ENCODE data around the gene CDC42BPA. TPM values are rescaled to one million over a fixed set of nuclear protein-coding genes. Genes with fewer than 3 reads are reported as not detected.

CDC42BPA gene
- total and polyA plus RNA-seq, 2 of the 13 experiments (the other 11 are each of a cell fraction or from before 2014, with no cell fraction given), result 6.5 to 16.0 TPM

GRCh38 chr1:226977643-226978431, 340.5 kb downstream of the CDC42BPA start:
- peaks cover 11% of the 10 kb centered on the region; the same call in 1 of the 2 replicates for H4K20me1 ChIP-seq (ENCODE audit: insufficient read depth, low read length)
- no peak overlapping the region for H3K27ac ChIP-seq (ENCODE audit: extremely low read length, insufficient read depth, low read length)
- H2AFZ ChIP-seq (ENCODE audit: low read length), result no peak overlapping the region
- H3K27me3 ChIP-seq (ENCODE audit: control insufficient read depth in 1 of 2, insufficient read depth in 2 of 2, low read length in 2 of 2), result no peaks in the 10 kb centered on the region; a peak in 1 of 5 replicates
- no peak for ATAC-seq
- intact Hi-C loops (cut with micrococcal nuclease; ENCODE audit: unreplicated experiment) (no loop called here), in situ Hi-C loops (cut with HindIII; ENCODE audit: extremely low pct_ligation_motif_present, low pct_unique_long_range_greater_than_20kb) (no loop called here)
- POLR2A ChIA-PET, result no interaction called here
- H3K4me3 ChIP-seq (replicated peaks in 1 of 3; ENCODE audit: insufficient read depth in 1 of 3, low read depth in 2 of 3, low read length in 3 of 3), result no peak overlapping the region
- no peak for TF ChIP-seq GTF3A (CRISPR knock-in tag; conservative IDR thresholded peaks at IDR 0.05)
- no peak for TF ChIP-seq TAF1 (CRISPR knock-in tag; IDR thresholded peaks at IDR 0.05)
- TF ChIP-seq, protein P1, sequence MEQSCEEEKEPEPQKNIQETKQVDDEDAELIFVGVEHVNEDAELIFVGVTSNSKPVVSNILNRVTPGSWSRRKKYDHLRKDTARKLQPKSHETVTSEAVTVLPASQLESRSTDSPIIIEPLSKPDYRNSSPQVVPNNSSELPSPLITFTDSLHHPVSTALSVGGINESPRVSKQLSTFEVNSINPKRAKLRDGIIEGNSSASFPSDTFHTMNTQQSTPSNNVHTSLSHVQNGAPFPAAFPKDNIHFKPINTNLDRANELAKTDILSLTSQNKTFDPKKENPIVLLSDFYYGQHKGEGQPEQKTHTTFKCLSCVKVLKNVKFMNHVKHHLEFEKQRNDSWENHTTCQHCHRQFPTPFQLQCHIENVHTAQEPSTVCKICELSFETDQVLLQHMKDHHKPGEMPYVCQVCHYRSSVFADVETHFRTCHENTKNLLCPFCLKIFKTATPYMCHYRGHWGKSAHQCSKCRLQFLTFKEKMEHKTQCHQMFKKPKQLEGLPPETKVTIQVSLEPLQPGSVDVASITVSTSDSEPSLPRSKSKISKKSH (CRISPR knock-in tag; IDR thresholded peaks at IDR 0.05; ENCODE audit: borderline replicate concordance), result no peak
- no peak for FAIRE-seq
- H3K36me3 ChIP-seq (replicated peaks in 1 of 2; ENCODE audit: control insufficient read depth in 1 of 2, insufficient read depth in 2 of 2, low read length in 2 of 2), result peaks cover 25 to 47% of the 10 kb centered on the region in 2 experiments; a peak in 4 of 5 replicates
- no peaks in the 10 kb centered on the region for H3K9me3 ChIP-seq (ENCODE audit: low read length)
- 94% methylated on average over 18 of the region's 20 CpGs for WGBS (ENCODE audit: low lambda C conversion rate)
- H3K79me2 ChIP-seq (ENCODE audit: insufficient read depth, low read length), result peaks cover 11% of the 10 kb centered on the region
- no peak overlapping the region for H3K4me2 ChIP-seq (ENCODE audit: low read depth, low read length)
- H3K9ac ChIP-seq (ENCODE audit: insufficient read depth, low read depth, low read length), result no peak overlapping the region
- no peak for DNase-seq (ENCODE audit: low spot score)
- CTCF ChIA-PET (ENCODE audit: low intra/inter-chr PET ratio, low total read pairs), result no interaction called here
- no TSS peak for BruUV-seq (replicated peaks)
- peaks cover 30% of the 10 kb centered on the region for H3K4me1 ChIP-seq (ENCODE audit: insufficient read depth, low read length)

GRCh38 chr1:226976978-226977642, 341.2 kb downstream of the CDC42BPA start:
- no peak for FAIRE-seq
- peaks cover 11% of the 10 kb centered on the region; the same call in 1 of the 2 replicates for H4K20me1 ChIP-seq (ENCODE audit: insufficient read depth, low read length)
- H3K9ac ChIP-seq (ENCODE audit: insufficient read depth, low read depth, low read length), result no peak overlapping the region
- no peak overlapping the region for H3K27ac ChIP-seq (ENCODE audit: extremely low read length, insufficient read depth, low read length)
- intact Hi-C loops (cut with micrococcal nuclease; ENCODE audit: unreplicated experiment), result no loop called here
- H3K4me2 ChIP-seq (ENCODE audit: low read depth, low read length), result no peak overlapping the region
- H3K9me3 ChIP-seq (ENCODE audit: low read length), result no peaks in the 10 kb centered on the region
- peaks cover 23 to 41% of the 10 kb centered on the region in 2 experiments for H3K36me3 ChIP-seq (replicated peaks in 1 of 2; ENCODE audit: control insufficient read depth in 1 of 2, insufficient read depth in 2 of 2, low read length in 2 of 2)
- ATAC-seq, result no peak
- BruUV-seq (replicated peaks), result no TSS peak
- in situ Hi-C loops (cut with HindIII; ENCODE audit: extremely low pct_ligation_motif_present, low pct_unique_long_range_greater_than_20kb), result no loop called here
- no peaks in the 10 kb centered on the region; a peak in 1 of 5 replicates for H3K27me3 ChIP-seq (ENCODE audit: control insufficient read depth in 1 of 2, insufficient read depth in 2 of 2, low read length in 2 of 2)
- WGBS (ENCODE audit: low lambda C conversion rate), result 95% methylated on average over 11 of the region's 21 CpGs
- H3K4me1 ChIP-seq (ENCODE audit: insufficient read depth, low read length), result peaks cover 37% of the 10 kb centered on the region
- ChIA-PET POLR2A (no interaction called here), CTCF (ENCODE audit: low intra/inter-chr PET ratio, low total read pairs) (no interaction called here)
- DNase-seq (ENCODE audit: low spot score), result no peak
- peaks cover 12% of the 10 kb centered on the region for H3K79me2 ChIP-seq (ENCODE audit: insufficient read depth, low read length)
- no peak overlapping the region for H3K4me3 ChIP-seq (replicated peaks in 1 of 3; ENCODE audit: insufficient read depth in 1 of 3, low read depth in 2 of 3, low read length in 3 of 3)
- H2AFZ ChIP-seq (ENCODE audit: low read length), result no peak overlapping the region
- TF ChIP-seq, protein P2, sequence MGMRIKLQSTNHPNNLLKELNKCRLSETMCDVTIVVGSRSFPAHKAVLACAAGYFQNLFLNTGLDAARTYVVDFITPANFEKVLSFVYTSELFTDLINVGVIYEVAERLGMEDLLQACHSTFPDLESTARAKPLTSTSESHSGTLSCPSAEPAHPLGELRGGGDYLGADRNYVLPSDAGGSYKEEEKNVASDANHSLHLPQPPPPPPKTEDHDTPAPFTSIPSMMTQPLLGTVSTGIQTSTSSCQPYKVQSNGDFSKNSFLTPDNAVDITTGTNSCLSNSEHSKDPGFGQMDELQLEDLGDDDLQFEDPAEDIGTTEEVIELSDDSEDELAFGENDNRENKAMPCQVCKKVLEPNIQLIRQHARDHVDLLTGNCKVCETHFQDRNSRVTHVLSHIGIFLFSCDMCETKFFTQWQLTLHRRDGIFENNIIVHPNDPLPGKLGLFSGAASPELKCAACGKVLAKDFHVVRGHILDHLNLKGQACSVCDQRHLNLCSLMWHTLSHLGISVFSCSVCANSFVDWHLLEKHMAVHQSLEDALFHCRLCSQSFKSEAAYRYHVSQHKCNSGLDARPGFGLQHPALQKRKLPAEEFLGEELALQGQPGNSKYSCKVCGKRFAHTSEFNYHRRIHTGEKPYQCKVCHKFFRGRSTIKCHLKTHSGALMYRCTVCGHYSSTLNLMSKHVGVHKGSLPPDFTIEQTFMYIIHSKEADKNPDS (CRISPR knock-in tag; IDR thresholded peaks at IDR 0.05), result no peak
- TF ChIP-seq, protein P3, sequence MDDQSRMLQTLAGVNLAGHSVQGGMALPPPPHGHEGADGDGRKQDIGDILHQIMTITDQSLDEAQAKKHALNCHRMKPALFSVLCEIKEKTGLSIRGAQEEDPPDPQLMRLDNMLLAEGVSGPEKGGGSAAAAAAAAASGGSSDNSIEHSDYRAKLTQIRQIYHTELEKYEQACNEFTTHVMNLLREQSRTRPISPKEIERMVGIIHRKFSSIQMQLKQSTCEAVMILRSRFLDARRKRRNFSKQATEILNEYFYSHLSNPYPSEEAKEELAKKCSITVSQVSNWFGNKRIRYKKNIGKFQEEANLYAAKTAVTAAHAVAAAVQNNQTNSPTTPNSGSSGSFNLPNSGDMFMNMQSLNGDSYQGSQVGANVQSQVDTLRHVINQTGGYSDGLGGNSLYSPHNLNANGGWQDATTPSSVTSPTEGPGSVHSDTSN (CRISPR knock-in tag; IDR thresholded peaks at IDR 0.05; ENCODE audit: borderline replicate concordance), result no peak
- TF ChIP-seq HCFC1 (IDR thresholded peaks at IDR 0.05; ENCODE audit: low read depth, low read length) (no peak), HNRNPH1 (optimal IDR thresholded peaks at IDR 0.05; ENCODE audit: low read depth, low read length) (no peak), SIN3A (IDR thresholded peaks at IDR 0.05; ENCODE audit: borderline replicate concordance, low read depth, low read length) (no peak), ZNF580 (CRISPR knock-in tag; IDR thresholded peaks at IDR 0.05; ENCODE audit: borderline replicate concordance, low read depth) (no peak), MIXL1 (CRISPR knock-in tag; IDR thresholded peaks at IDR 0.05) (no peak)
